Measurements from ENCODE around the gene PSMG3.

Gene PSMG3, protein sequence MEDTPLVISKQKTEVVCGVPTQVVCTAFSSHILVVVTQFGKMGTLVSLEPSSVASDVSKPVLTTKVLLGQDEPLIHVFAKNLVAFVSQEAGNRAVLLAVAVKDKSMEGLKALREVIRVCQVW

DNA sequence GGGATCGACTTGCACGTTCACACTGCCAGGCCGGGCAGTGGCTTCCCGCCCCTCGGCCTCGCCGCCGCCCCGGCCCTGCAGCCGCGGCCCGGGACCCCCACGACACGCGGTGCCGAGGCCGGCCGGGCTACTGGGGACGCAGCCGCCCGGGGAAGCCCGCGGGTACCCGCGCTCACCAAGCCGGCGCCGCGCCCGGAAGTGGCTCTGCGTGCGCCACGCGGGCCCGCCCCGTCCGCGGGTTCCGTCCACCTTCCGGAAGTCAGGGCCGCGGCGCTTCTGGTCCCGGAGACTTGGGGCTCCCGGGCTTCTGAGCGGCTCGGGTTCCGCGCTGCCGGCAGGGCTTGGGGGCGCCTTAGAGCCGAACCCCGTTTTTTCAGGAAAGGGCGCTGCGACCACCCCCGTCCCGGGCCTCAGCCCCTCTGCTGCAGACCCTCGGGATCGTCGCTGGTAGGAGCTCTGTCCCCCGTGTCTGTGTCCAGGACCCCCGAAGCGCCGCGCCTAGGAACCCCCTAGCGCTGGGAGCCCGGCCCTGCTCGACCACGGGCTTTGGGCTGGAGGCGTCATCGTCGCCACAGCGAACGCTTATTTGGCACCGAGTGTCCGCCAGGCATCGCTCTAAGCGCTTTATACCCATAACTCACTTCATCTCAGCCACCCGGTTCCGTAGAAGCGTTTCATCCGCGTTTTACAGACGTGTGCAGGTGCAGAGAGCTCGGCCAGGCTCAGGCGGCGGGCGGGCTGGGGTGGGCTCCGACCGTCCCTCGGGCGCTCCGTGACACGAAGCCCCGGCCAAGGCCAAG, at the start of gene PSMG3:
Gene PSMG3, minus strand, starts transcription at position 200 of the 800 bp plus-strand sequence. CDS start 693 bp downstream, outside the sequence.
- DNase-seq (ENCODE audit: low spot score) = peak; percentile 88

DNA sequence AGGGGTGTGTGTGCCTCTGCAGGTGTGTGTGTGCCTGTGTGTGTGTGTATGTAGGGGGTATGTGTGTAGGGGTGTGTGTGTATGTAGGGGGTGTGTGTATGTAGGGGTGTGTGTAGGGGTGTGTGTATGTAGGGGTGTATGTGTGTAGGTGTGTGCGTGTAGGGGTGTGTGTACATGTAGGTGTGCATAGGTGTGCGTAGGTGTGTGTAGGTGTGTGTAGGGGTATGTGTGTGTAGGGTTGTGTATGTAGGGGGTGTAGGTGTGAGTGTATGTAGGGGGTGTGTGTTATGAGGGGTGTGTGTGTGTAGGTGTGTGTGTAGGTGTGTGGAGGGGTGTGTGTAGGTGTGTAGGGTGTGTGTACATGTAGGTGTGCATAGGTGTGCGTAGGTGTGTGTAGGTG, 48.6 kb upstream of the PSMG3 start:
- no peak for DNase-seq (ENCODE audit: low spot score)

DNA sequence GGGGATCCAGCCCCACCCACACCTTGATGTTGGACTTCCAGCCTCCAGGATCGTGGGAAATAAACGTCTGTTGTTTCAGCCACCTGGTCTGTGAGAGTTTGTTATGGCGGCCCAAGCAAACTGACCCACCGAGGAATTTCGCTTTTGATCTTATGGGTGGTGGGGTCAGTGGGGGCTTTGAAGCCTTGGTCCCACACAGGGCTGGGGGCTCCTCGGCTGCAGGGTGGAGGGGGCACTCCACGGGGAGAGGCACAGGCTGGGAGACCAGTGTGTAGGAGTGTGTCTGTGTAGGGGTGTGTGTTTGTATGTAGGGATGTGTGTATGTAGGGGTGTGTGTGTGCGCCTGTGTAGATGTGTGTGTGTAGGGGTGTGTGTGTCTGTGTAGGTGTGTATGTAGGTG, 48.1 kb upstream of the PSMG3 start:
- no peak for DNase-seq (ENCODE audit: low spot score)

DNA sequence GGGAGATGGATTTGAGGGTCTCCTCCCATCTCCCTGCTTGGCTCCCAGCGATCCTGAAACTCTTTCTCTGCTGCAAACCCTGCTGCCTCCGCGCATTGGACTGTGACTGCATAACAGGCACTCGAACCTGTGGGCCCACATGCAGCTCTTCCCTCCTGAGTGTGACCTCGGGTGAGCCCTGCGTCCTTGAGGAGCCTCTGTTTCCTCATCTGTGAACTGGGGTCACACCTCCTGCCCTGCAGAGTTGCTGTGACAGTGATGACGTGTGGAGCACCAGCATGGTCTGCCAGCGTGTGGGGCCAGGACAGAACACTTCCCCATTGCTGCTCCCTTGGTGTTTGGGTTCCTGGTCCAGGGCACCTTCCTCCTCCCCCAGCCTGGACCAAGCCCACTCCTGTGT, 46.9 kb upstream of the PSMG3 start:
- DNase-seq (ENCODE audit: low spot score) = no peak

DNA sequence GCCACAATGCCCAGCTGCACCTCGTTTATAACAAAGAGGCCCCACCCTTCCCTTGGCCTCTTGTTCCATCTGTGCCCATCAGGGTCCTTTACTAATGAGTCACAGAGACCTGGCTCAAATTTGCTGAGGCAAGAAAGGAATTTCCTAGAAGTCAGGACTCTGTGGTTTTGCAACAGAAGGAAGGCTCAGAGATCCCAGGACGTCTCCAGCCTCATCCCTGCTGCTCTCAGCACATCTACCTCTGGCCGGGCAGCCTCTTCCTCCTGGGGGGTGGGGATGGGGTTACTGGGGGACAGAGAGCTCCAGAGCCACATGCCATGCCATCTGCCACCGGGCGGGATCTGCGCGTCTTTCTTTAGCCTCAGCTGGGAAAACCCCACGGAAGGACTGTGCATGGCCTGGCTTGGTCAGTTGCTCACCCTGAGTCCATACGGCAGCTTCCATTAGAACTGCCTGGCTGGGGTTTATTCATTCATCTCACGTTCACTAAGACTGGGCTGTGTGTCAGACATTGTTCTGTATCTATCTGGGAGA, 41.9 kb upstream of the PSMG3 start:
- DNase-seq (ENCODE audit: low spot score) = peak; percentile 80

DNA sequence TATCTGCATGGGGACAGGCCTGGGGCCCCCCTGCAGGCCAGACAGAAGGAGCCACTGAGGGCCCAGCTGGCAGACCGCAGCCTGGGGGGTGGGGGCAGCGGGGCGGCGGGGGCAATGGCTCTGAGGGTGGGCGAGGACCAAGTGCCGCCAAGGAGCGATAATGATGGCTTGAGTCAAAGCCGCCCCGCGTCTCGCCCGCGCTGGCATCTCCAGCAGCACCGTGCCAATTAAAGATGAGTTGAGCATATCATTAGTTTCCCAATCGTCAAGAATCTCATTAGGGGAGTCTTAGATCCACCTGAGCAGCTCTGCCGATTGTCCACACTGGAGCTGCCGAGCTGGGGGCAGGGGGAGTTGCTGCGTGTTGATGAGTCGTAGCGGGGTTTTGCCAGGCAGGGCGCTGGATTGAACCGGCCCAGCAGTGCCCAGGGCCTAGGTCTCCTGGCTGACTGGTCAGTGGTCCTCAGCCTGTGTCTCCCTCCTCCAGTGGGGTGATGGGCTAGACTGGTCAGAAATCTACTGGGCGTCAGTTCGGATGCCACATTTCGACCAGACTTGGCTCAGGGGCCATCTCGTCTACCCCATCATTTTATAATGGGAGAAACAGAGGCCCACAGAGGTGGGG, 41.0 kb upstream of the PSMG3 start:
- no peak for DNase-seq (ENCODE audit: low spot score)

DNA sequence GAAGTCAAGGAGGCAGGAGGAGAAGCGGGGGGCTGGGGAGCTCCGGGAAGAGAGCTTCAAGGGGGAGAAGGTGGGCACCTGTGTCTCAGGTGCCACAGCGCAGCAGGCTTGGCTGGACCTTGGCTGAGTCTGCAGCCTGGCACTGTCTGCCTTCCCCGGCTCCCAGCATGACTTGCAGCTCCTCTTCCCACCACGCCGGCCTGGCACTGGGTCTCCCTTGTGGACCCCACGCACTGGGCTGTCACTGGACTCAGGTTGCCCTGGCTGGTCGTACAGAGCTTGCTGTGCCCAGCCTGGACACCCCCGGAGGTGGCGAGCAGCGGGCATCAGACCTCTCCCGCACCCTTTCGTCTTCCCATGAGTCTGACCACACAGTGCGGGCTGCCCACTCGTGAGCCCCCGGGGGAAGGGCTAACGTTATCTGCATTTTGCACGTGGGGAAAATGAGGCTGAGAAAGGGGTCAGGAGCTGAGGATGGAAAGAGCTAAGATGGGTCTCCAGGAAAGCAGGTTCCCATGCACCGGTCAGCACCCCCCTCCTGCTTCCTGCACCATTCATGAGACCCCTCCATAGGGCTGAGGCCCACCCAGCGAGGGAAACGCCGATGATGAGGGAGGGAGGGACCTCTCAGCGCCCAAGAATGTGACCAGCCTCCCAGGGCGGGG, 40.3 kb upstream of the PSMG3 start:
- no peak for DNase-seq (ENCODE audit: low spot score)

DNA sequence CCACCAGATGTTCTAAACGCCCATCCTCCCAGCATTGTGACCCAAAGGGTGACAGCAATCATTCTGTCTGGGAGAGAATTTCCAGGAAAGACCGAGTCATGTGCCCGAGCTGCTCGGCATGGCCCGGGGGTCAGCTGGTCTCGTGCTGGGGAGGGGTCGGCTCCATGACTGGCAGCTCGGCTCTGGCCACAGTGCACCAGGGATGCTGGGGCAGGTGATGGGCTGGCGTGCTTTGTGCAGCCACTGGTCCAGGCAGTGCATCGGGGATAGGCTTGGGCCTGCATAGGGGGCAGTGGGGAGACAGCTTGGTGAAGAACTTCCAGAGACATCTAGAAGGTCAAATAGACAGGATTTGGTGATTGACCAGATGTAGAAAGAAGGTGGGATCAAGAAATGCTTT, 39.2 kb upstream of the PSMG3 start:
- DNase-seq (ENCODE audit: low spot score) = no peak

DNA sequence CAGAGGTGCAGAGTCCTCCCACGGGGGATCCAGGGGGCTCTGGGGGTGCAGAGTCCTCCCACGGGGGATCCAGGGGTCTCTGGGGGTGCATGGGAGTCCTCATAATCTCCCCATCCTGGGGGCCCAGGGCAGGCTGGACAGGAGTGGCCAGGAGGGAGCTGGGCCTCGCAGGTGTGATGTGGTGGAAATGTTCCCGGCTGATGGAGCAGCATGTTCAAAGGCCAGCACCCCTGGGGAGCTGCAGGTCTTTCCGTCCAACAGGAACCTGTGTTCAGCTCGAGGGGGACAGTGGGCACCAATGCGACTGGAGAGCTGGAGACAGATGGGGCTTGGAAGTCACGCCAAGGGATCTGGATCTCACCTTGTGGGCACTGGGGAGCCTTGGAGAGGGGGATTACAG, 38.5 kb upstream of the PSMG3 start:
- no peak for DNase-seq (ENCODE audit: low spot score)

DNA sequence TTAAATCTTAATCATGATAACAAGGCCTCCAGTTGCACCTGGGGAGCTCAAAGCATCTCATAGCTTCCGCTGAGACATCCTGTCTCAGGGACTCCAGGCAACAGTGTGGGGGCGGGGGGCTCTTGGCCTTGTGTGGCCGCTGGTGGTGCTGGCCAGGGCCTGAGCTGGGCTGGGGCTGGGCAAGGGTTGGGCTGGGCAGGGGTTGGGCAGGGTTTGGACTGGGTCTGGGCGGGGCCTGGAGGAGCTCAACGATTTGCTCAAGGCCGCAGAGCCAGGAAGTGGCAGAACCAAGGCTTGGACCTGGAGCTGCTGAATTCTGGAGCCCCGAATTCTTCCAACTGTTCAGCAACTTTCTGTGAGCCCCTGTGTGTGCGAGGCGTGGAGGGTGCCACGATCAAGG, 37.9 kb upstream of the PSMG3 start:
- DNase-seq (ENCODE audit: low spot score) = no peak

DNA sequence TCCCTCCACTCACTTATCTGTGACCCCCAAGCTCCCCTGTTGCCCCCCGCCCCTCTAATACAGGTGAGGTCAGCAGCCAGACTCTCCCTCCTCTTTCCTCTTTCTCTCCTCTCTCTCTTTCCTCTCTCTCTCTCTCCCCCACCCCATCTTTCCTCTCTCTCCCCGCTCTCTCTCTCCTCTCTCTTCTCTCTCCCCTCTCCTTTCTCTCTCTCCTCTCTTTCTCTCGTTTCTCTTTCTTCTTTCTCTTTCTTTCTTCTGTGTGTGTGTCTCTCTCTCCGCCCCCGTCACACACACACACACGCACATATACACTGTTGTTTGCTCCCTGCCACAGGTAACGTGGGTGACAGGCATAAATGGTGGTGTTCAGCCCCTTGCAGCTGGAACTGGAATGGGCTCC, 37.2 kb upstream of the PSMG3 start:
- no peak for DNase-seq (ENCODE audit: low spot score)

DNA sequence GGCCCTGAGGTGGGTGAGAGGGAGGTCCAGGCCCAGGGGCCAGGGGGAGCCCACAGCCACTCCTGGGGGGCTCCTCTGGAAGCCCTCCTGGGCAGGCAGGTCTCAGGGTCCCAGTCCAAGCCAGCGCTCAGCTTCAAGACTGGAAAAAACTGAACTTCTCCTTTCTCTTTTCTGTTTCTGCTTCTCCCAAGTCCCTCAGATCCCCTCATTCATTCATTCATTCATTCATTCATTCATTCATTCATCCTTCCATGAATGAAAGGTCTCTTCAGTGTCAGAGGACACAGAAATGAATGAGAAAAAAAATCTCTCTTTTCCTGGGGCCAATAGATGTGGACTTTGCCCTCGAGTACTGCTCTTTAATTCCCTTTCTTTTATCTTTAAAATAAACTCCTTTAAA, 34.6 kb upstream of the PSMG3 start:
- DNase-seq (ENCODE audit: low spot score) = no peak

DNA sequence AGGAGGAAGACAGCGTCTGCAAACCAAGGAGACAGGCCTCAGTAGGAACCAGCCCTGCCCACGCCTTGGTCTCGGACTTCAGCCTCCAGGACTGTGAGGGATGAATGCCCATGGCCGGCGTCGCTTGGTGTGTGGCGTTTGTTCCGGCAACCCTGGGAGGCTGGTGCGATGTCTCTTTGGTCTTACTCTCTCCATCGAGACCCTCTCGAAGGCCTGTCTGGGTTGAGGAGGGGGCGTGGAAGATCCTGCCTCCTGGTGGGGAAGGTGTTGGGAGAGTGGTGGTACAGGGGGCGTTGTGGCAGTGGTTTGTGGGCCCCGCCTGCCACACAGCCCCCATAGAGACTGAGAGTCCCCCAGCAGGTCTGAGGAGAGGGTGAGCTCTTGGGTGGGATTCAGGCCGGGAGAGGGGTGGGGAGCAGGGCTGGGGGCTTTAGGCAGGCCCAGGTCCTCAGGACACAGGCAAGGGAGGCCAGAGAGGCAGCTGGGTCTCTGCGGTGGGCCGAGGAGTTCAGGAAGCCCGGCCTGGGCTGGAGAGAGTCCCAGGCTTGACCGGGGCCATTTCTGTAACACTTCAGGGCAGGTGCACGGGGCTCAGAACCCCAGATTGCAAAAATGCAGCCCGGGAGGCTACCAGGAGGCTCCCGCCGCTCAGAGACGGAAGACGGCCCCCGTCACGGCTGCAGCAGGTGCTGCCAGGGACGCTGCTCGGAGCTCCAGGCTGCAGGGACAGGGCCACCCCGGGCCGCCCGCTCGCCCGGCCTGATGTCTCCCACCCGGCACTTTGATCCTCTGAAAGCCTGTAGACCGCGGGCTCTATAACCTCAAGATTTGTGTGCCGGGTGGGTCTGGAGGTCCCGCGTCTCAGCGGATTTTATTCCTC, 33.8 kb upstream of the PSMG3 start:
- no peak for DNase-seq (ENCODE audit: low spot score)

DNA sequence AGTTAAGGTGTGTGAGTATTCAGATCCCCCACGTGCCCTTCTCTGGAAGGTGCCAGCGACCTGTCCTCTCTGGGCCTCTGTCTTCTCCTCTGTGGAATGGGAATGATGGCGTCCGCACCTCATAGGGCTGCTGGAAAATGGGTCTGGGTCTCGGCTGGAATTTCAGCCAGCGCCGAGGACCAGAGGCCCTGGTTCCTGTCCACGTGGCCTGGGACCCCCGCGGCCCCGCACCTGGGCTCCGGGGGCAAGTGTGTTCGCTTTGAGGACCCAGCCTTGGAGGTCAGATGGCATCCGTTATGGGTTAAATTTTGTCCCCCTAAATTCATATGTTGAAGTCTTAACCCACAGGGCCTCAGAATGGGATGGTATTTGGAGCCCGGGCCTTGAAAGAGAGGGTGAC, 32.6 kb upstream of the PSMG3 start:
- no peak for DNase-seq (ENCODE audit: low spot score)

DNA sequence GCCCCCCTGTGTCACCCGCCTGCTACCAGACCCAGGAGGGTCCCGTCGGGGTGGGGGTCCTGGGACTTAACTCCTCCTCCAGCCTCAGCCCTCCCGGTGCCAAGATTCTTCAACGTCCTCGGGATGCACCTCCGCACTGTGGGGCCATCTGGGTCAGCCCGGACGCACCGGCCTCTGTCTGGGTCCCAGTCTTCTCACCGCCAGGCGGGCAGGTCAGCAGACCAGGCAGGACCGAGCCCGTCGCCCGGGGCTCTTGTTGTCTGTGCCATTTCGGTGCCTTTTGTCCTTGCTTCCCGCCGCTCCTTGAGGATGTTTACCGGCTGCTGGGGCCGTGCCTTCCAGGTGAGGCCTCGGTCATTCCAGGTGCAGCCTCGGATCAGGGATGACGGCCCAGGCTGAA, 32.1 kb upstream of the PSMG3 start:
- no peak for DNase-seq (ENCODE audit: low spot score)

DNA sequence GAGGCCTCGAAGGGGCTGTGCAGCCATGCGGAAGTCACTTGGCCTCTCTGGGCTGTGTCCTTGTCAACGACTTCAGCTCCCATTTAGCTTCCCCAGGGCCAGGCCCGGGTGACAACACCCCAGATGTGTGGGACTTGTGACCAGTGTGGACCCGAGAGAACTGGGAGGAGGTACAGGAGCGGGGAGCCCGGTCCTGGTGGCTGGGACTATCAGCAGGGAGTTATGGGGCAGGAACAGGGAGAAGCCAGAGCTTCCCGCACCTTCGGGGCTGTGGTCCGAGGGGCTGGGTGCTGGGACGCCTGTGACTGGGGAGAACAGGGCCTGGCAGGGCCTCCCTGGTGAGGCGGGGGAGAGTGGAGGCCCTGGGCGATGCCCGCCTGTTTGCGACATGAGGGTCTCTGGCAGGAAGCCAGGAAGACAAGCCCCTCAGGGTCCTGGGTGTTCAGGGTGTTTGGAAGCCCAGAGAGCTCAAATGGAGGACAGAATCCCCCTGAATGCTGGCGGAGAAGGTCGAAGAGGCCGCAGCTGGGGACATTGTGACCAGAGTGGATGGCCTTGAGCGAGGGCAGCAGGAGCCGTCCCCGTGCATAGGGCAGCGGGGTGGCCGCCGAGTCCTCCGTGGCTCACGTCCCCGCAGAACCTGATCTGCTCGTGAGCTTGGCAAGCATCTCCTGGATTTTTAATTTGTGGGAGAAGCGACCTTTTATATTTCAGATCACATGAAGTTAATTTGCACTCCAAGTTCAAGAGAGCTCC, 30.0 kb upstream of the PSMG3 start:
- no peak for DNase-seq (ENCODE audit: low spot score)

DNA sequence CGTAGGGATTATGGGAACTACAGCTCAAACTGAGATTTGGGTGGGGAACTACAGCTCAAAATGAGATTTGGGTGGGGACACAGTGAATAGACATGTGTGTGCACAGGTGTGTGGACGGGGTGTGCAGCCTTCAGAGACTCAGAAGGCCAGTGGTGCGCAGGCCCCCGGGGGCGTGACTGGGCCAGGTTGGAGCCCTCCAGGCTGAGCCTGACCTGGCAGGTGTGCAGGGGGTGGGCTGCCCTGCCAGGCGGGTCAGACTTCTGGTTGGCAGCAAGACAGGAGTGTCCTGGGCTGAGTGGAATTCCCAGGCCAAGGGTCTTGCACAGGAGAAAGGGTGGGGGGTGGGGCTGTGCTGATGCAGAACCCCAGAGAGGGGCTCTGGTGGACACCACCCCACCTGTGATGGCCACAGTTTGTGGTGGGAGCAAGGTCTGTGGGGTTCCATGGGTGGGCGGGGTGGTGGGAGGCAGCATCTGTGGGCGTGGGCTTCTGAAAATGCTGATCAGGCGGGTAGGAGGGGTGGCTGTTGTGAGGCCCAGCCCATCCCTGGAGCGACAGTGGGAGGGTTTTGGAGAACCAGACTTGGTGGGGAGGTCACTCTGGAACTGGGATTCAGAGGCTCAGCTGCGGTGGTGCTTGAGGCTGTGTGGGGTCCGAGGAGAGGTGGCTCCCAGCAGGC, 29.3 kb upstream of the PSMG3 start:
- DNase-seq (ENCODE audit: low spot score) = no peak

DNA sequence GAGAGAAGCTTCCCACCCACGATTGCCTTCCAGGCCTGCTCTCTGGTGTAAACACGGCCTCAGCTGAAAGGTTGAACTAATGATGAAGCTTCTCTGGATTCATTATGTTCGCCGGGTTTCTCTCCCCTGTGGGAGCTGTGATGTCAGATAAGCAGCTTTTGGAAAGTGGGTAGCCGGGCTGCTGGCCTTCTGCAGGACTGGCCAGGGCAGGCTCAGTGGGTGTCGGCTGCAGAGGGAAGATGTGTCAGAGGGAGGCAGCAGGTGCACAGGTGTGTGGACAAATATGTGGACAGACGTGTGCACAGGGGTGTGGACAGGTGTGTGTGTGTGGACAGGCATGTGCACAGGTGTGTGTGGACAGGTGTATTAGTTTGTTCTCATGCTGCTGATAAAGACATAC, 28.5 kb upstream of the PSMG3 start:
- no peak for DNase-seq (ENCODE audit: low spot score)

DNA sequence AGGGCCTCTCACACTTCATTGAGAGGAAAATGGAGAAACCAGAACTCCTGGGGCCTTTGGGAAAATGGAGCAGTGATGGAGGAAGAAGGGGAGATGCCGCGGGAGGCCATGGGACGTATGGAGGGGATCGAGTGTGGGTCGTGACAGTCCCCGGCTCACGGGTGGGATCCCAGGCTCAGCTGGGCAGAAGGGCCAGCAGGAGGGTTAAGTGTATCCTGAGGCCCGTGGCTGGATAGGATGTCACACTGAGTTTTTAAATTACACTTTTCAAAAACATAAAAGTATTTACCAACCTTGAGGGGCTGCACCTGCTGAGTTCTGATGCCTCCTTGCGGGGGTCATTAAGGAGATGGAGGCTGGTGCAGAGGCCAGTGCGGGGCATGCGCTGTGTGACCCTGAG, 28.0 kb upstream of the PSMG3 start:
- no peak for DNase-seq (ENCODE audit: low spot score)

DNA sequence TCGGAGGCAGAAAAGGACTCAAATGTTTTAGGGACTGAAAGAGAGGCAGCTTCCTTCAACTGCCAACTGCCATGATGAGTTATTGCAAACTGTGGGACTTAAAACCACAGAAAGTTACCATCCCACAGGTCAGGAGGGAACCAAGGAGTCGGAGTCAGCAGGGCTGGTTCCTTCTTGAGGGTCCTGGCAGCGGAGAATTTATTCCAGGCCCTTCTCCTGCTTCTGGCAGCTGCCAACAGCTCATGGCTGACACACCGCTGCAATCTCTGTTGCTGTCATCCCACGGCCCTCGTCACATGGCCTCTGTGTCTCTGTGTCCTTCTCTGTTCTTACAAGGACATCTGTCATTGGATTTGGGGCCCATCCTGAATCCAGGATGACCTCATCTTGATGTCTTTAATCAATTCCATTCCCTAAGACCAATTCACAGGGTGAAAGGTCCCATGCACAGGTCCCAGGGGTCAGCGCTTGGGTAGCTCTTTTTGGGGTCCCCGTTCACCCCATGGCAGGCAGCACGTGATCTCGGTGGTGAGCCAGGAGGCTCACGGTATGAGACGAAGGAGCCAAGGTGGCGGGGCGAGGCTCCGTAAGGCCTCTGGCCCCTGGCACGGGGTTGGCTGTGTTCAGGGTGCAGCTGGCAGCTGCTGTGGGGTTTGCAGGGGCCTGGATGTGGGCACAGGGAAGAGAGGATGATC, 27.4 kb upstream of the PSMG3 start:
- DNase-seq (ENCODE audit: low spot score) = no peak

All from putamen (tissue), 1 donor.